ENCODE measurements around the gene CPXM2. TPM values are rescaled to one million over a fixed set of nuclear protein-coding genes. Genes with fewer than 3 reads are reported as not detected.
A peak's percentile ranks its signal among the peaks of the same experiment; 100 is the strongest.

CPXM2 gene
- total RNA-seq, 2 donors from 2014 or later = not detected

GRCh38 chr10:123778719-123779517, 112.7 kb downstream of the CPXM2 start:
- H3K9me3 Mint-ChIP-seq = no peaks in the 10 kb centered on the region
- peaks cover 52% of the 10 kb centered on the region for H3K27me3 Mint-ChIP-seq (ENCODE audit: low read depth)
- no peak overlapping the region for H3K4me3 Mint-ChIP-seq
- no peaks in the 10 kb centered on the region for H3K4me1 Mint-ChIP-seq (ENCODE audit: low read depth)
- ATAC-seq (replicated peaks in 1 of 2) (no peak), DNase-seq (no peak)
- peaks cover 0 to 2% of the 10 kb centered on the region in 2 donors for H3K36me3 Mint-ChIP-seq (ENCODE audit: insufficient read depth in 2 of 2)
- no peak overlapping the region for H3K27ac Mint-ChIP-seq

- ATAC-seq (replicated peaks in 1 of 2) (no peak), DNase-seq (no peak)
- Mint-ChIP-seq H3K9me3 (peaks cover 4% of the 10 kb centered on the region in 2 donors), H3K4me1 (ENCODE audit: low read depth) (no peaks in the 10 kb centered on the region), H3K36me3 (ENCODE audit: insufficient read depth in 2 of 2) (peaks cover 2 to 6% of the 10 kb centered on the region in 2 donors), H3K27me3 (ENCODE audit: low read depth) (peaks cover 47% of the 10 kb centered on the region), H3K27ac (no peak overlapping the region), H3K4me3 (no peak overlapping the region)
Measured at GRCh38 chr10:123777881-123778280, 113.7 kb downstream of the CPXM2 start.

GRCh38 chr10:123774132-123774742, 117.4 kb downstream of the CPXM2 start:
- H3K4me1 Mint-ChIP-seq (ENCODE audit: low read depth) = no peaks in the 10 kb centered on the region
- peaks cover 4 to 13% of the 10 kb centered on the region in 2 donors for H3K36me3 Mint-ChIP-seq (ENCODE audit: insufficient read depth in 2 of 2)
- DNase-seq (no peak), ATAC-seq (replicated peaks in 1 of 2) (no peak)
- H3K9me3 Mint-ChIP-seq = peaks cover 6 to 18% of the 10 kb centered on the region in 2 donors
- peaks cover 27% of the 10 kb centered on the region for H3K27me3 Mint-ChIP-seq (ENCODE audit: low read depth)
- H3K27ac Mint-ChIP-seq = no peak overlapping the region
- no peak overlapping the region for H3K4me3 Mint-ChIP-seq

DNA sequence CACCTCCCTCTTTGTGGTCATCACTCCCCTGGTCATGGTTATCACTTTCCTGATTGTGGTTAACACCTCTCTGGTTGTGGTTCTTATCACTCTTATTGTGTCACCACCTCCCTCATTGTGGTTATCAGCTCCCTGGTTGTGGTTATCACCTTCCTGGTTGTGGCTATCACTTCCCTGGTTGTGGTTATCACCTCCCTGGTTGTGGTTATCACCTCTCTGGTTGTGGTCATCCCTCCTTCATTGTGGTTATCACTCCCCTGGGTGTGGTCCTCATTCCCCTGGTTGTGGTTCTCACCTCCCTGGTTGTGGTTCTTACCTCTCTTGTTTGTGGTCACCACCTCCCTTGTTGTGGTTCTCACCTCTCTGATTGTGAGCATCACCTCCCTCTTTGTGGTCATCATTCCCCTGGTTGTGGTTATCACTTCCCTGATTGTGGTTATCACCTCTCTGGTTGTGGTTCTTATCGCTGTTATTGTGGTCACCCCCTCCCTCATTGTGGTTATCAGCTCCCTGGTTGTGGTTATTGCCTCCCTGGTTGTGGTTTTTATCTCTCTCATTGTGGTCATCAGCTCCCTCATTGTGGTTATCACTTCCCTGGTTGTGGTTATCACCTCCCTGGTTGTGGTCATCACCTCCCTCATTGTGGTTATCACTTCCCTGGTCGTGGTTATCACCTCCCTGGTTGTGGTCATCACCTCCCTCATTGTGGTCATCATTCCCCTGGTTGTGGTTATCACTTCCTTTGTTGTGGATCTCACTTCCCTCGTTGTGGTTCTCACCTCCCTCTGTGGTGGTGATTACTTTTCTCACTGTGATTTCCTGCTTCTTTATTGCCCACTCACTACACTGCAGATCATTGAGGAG, 118.7 kb downstream of the CPXM2 start:
- peak overlapping the region in 1 of 2 donors; percentile 26 for H3K4me3 Mint-ChIP-seq
- no peaks in the 10 kb centered on the region for H3K4me1 Mint-ChIP-seq (ENCODE audit: low read depth)
- DNase-seq = peak; percentile 8
- H3K9me3 Mint-ChIP-seq = peaks cover 6 to 18% of the 10 kb centered on the region in 2 donors
- H3K27me3 Mint-ChIP-seq (ENCODE audit: low read depth) = peaks cover 19% of the 10 kb centered on the region
- H3K36me3 Mint-ChIP-seq (ENCODE audit: insufficient read depth in 2 of 2) = peaks cover 4 to 11% of the 10 kb centered on the region in 2 donors
- peak overlapping the region; percentile 96 for H3K27ac Mint-ChIP-seq
- ATAC-seq (replicated peaks in 1 of 2) = no peak

GRCh38 chr10:123771877-123772644, 119.5 kb downstream of the CPXM2 start:
- Mint-ChIP-seq H3K4me3 (no peak overlapping the region), H3K27ac (no peak overlapping the region), H3K4me1 (ENCODE audit: low read depth) (no peaks in the 10 kb centered on the region), H3K36me3 (ENCODE audit: insufficient read depth in 2 of 2) (peaks cover 4 to 11% of the 10 kb centered on the region in 2 donors), H3K9me3 (peaks cover 6 to 18% of the 10 kb centered on the region in 2 donors), H3K27me3 (ENCODE audit: low read depth) (peaks cover 17% of the 10 kb centered on the region)
- DNase-seq (peak in 1 of 2 donors; percentile 1), ATAC-seq (replicated peaks in 1 of 2) (peak in 1 of 2 donors; percentile 44)

DNA sequence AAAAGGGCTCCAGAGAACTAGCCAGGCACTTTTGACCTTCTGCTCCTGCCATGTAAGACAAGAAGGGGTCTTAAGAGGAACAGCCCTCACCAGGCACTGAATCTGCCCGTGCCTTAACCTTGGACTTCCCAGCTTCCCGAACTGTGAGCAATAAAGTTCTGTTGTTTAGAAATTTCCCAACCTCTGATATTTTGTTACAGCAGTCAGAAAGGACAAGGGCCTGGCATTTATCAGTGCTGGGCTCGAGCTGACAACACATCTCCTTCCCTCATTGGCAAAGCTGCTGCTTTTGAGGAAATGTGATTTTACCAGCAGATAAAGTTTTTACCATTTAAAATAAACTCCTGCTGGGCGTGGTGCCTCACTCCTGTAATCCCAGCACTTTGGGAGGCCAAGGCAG, 122.0 kb downstream of the CPXM2 start:
- no peak for DNase-seq
- Mint-ChIP-seq H3K4me1 (ENCODE audit: low read depth) (no peaks in the 10 kb centered on the region), H3K27ac (no peak overlapping the region), H3K36me3 (ENCODE audit: insufficient read depth in 2 of 2) (peaks cover 4 to 11% of the 10 kb centered on the region in 2 donors), H3K4me3 (no peak overlapping the region), H3K27me3 (ENCODE audit: low read depth) (peaks cover 20% of the 10 kb centered on the region), H3K9me3 (peaks cover 6 to 18% of the 10 kb centered on the region in 2 donors)
- no peak for ATAC-seq (replicated peaks in 1 of 2)

DNA sequence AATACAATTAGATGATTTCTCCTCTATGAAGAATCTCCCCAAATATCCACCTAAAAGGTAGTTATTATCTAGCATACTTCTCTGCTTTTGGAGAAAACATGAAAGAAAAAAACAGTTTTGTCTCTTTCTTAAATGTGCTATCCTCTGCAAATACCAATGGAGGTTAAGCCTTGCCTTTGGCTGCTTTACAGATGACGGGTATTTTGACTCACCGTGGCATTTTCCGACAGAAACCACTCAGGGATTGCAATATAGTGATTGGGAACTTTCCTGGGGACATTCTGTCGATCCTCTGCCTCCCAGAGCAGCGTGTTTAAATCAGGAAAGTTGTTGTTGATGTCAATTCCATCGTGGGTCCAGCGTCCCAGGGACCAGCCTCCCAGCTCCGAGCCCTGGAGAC, 124.8 kb downstream of the CPXM2 start:
- DNase-seq = no peak
- no peak overlapping the region for H3K27ac Mint-ChIP-seq
- H3K4me3 Mint-ChIP-seq = no peak overlapping the region
- peaks cover 34% of the 10 kb centered on the region for H3K27me3 Mint-ChIP-seq (ENCODE audit: low read depth)
- no peaks in the 10 kb centered on the region for H3K4me1 Mint-ChIP-seq (ENCODE audit: low read depth)
- H3K36me3 Mint-ChIP-seq (ENCODE audit: insufficient read depth in 2 of 2) = no peaks in the 10 kb centered on the region
- peaks cover 2 to 4% of the 10 kb centered on the region in 2 donors for H3K9me3 Mint-ChIP-seq
- no peak for ATAC-seq (replicated peaks in 1 of 2)

DNA sequence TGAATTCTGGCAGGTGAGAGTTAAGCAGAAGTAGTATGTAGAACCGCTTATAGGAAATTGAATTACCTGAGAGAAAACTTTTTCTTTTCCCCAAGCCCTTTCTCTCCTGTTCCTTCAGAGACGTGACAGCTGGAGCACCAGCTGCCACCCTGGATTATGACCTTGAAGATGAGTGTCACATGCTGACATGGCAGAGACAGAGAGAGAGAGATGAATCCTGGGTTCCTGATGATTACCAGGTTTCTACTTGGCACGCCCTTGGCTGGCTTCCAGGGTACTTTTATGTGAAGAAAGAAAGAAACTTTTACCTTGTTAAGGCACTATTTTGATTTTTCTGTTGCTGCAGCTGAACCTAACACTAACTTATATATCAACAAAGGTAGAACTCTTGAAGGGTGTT, 125.6 kb downstream of the CPXM2 start:
- Mint-ChIP-seq H3K4me3 (no peak overlapping the region), H3K4me1 (ENCODE audit: low read depth) (no peaks in the 10 kb centered on the region), H3K27me3 (ENCODE audit: low read depth) (peaks cover 34% of the 10 kb centered on the region), H3K27ac (no peak overlapping the region), H3K9me3 (peaks cover 0 to under 1% of the 10 kb centered on the region in 2 donors), H3K36me3 (ENCODE audit: insufficient read depth in 2 of 2) (no peaks in the 10 kb centered on the region)
- ATAC-seq (replicated peaks in 1 of 2) (no peak), DNase-seq (no peak)

- peaks cover 44% of the 10 kb centered on the region for H3K27me3 Mint-ChIP-seq (ENCODE audit: low read depth)
Measured at GRCh38 chr10:123761666-123762230, 129.9 kb downstream of the CPXM2 start.

GRCh38 chr10:123761038-123761428, 130.6 kb downstream of the CPXM2 start:
- no peaks in the 10 kb centered on the region for H3K36me3 Mint-ChIP-seq (ENCODE audit: insufficient read depth in 2 of 2)
- H3K9me3 Mint-ChIP-seq = no peaks in the 10 kb centered on the region
- no peak overlapping the region for H3K4me3 Mint-ChIP-seq
- no peak for DNase-seq
- no peaks in the 10 kb centered on the region for H3K4me1 Mint-ChIP-seq (ENCODE audit: low read depth)
- ATAC-seq (replicated peaks in 1 of 2) = no peak
- H3K27ac Mint-ChIP-seq = no peak overlapping the region
- peaks cover 39% of the 10 kb centered on the region for H3K27me3 Mint-ChIP-seq (ENCODE audit: low read depth)

More at GRCh38 chr10:123761666-123762230, 129.9 kb downstream of the CPXM2 start:
- DNase-seq = no peak
- Mint-ChIP-seq H3K9me3 (no peaks in the 10 kb centered on the region), H3K36me3 (ENCODE audit: insufficient read depth in 2 of 2) (no peaks in the 10 kb centered on the region), H3K27ac (no peak overlapping the region), H3K4me3 (no peak overlapping the region), H3K4me1 (ENCODE audit: low read depth) (no peaks in the 10 kb centered on the region)
- no peak for ATAC-seq (replicated peaks in 1 of 2)

DNA sequence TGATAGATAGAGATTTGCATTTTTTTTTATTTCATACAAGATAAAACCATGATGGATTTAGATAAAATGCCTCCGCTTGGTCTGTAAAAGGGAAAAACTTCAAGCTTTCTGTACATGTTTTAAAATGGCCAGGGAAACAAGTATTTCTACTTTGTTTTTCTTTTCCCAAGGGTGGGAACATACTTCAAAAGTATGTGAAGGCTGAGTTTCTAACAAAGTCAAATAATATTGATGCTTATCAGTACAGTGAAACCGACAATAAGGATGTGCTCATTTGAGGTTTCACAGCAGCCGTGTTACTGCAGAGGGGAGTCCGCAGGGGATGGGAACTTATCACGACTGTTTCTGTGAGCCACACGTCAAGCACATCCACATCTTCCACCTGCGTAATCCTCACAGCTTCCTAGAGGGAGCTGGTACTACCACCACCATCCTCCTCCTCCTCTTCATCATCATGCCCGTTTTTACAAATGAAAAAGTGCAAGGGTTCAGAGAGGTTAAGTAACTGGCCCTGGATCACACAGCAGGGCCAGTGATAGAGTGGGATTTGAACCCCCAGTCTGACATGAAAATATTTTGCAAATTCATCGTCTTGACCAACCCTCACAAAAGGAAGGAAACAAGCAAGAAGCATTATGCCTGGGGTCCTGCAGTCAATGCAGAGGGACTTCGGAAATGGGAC, 131.1 kb downstream of the CPXM2 start:
- no peak for DNase-seq
- no peak overlapping the region for H3K4me3 Mint-ChIP-seq
- H3K9me3 Mint-ChIP-seq = no peaks in the 10 kb centered on the region
- H3K27ac Mint-ChIP-seq = no peak overlapping the region
- no peak for ATAC-seq (replicated peaks in 1 of 2)
- H3K36me3 Mint-ChIP-seq (ENCODE audit: insufficient read depth in 2 of 2) = no peaks in the 10 kb centered on the region
- H3K27me3 Mint-ChIP-seq (ENCODE audit: low read depth) = peaks cover 34% of the 10 kb centered on the region
- no peaks in the 10 kb centered on the region for H3K4me1 Mint-ChIP-seq (ENCODE audit: low read depth)

Data from activated T-cell treated with anti-CD3 and anti-CD28 coated beads, Interleukin-2, amount 50 U/mL, for 72 hours (primary cell).